AG20443 (cell line): ENCODE results near the gene MAML3.

Experiments used
- DNase-seq: peaks from one replicate; pipeline ENCODE4 v3.0.0; 2012; ENCODE audit warnings: low spot score, mixed read lengths

Gene MAML3

GRCh38 chr4:139756391-139757180 is 397.4 kb downstream of the MAML3 start:
- DNase-seq, result no peak

- DNase-seq, result no peak
Observed at GRCh38 chr4:139754938-139755337, 399.0 kb downstream of the MAML3 start.

GRCh38 chr4:139753686-139754085 is 400.3 kb downstream of the MAML3 start:
- DNase-seq, result no peak

DNA sequence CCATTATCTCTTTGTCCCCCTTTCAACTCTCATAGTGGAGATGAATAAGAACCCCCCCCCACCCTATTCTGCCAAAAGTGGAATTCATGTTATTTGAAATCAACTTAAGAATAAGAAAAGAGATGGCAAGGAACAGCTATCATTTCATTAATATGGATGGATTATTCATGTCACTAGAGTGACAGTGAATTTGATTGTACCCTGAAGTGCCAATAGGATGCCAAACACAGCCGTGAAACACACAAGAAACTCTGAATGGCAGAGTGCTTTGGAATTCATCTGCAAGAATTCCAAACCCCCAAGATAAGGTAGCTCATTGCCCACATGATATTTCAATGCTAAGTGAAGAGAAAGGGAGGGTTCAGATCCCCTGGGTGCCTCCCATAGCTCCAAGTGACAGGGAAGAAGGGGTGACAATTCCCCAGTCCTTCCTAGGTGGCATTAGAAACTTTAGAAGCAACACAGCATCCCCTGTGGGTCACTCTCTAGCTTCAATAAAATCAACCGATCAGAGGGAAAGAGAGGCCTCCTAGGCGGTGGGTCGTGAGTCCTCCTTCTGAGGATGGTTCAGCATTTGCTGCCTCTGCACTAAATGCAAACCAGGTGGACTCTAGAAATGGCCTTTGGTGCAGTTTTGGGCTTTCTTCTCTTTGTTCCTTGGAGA is 404.0 kb downstream of the MAML3 start:
- DNase-seq, result no peak

GRCh38 chr4:139749338-139749737 is 404.6 kb downstream of the MAML3 start:
- no peak for DNase-seq

- DNase-seq, result no peak
Observed at GRCh38 chr4:139746431-139747171, 407.4 kb downstream of the MAML3 start.

- DNase-seq, result no peak
Observed at GRCh38 chr4:139745111-139745639, 408.8 kb downstream of the MAML3 start.

- no peak for DNase-seq
Observed at GRCh38 chr4:139744232-139744631, 409.8 kb downstream of the MAML3 start.

DNA sequence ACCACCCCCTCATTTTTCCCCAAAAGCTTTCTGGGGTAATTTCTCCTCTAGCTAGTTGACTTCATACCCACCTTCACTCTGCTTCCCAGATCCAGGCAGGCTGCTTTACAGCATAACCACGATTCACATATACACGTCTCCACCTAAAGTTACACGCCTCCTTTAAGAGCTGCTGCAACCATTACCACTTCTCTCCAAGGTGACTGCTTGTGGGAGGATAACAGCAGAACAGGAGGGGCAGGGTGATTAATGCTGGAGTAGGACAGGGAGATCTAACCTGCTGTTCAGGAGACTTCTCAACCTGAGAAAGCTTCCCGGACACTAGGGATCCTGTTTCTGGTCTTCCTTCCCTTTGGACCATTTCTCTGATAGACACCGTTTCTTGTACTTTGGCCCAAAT is 411.0 kb downstream of the MAML3 start:
- DNase-seq, result no peak

DNA sequence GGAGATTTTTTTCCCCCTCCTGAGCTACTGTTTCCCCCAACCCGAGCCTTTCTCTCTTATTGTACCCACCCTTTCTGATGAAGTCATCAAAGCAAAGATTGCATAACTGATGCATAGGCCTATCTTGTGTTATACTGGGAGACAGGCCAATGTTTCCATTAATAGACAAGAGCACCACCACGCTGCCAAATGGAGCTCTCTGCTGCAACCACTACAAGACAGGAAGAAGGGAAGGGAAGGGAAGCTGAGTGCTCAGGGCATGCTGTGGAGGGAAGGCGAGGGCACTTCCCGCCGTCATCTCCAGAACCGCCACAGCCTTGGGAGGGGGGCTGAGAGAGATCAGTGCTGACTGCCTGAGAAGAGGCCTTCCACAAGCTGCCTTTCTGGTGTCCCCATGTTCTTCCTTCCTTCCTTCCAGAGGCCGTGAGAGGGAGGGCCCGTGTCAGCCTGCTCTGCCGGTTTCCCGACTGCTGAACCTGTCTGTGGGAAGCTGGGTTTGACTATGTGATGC is 413.4 kb downstream of the MAML3 start:
- DNase-seq, result peak; percentile 72

GRCh38 chr4:139740121-139740520 is 413.9 kb downstream of the MAML3 start:
- DNase-seq, result no peak

DNA sequence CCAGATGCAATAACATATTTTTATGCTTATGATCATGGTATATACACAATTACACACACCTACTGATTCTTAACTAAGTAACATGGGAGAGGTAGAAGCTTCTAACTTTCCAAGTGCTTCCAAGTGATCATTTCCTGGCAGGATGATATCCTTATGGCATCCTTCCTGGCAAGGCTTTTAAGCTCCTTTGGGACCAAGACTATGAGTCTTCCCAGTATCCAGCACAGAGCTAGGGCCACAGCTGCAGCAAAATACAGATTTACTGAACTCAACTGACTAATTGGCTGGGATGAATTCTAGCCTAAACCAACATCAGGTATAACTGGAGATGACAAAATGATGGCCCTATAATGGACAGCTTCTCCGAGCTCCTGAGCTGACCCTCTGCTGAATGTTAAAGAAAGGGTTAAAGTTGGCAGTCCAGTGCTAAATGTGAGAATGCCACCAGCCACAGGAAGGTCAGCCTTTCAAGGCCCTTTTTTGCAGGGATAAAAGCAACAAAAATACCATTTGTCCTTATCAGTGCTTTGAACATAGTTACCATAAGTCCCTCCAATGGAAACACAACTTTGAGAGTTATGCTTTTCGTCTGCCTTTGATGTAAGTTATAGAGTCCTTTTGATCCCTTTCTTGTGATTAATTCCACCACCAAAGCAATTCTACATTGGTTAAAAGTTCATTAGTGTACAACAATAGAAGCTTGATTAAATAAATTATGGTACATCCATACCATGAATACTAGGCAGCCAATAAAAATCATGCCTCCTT is 415.0 kb downstream of the MAML3 start:
- DNase-seq, result no peak

- no peak for DNase-seq
Observed at GRCh38 chr4:139736661-139737060, 417.3 kb downstream of the MAML3 start.

DNA sequence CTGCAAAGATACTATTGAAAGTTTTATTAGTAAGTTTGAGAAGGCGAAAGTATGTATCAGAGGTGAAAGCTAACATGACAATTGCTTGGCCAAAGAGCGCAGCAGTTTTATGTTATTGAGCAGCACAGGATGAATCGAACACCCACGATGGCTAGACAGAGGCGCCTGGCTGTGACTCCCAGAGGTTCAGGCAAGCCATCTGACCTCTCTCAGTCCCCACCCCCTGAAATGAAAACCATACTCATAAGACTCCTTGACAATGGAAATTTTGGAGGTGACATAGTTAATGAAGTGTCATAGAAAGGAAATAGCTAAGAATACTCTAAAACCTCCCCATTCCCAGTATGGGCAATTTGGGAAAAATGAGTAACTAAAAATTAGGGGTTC is 417.7 kb downstream of the MAML3 start:
- no peak for DNase-seq

- DNase-seq, result peak; percentile 25
Observed at GRCh38 chr4:139735381-139736273, 418.4 kb downstream of the MAML3 start.

DNA sequence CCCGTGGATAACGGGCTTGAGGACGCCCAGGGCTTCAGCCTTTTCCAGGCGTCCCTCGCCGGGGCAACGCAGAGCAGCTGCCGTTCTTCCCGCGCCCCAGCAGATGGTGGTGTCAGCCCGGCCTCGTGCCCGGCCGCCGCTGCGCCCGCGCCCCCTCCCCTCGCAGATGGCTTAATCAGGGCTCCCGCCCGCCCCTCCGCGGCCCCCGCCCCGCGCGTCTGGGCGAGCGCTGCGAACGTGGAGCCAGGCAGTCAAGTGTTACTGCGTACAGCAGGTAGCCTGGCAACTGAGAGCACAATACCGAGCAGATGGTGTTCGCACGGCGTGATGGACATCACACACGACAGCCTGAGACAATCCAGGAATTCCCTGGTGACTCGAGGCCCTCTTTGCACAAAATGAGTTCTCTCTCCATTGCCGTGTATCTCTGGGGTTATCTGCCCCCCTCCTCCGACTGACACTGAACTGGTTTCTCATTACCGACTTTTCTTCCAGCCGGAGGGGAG is 419.1 kb downstream of the MAML3 start:
- DNase-seq, result peak; percentile 94

DNA sequence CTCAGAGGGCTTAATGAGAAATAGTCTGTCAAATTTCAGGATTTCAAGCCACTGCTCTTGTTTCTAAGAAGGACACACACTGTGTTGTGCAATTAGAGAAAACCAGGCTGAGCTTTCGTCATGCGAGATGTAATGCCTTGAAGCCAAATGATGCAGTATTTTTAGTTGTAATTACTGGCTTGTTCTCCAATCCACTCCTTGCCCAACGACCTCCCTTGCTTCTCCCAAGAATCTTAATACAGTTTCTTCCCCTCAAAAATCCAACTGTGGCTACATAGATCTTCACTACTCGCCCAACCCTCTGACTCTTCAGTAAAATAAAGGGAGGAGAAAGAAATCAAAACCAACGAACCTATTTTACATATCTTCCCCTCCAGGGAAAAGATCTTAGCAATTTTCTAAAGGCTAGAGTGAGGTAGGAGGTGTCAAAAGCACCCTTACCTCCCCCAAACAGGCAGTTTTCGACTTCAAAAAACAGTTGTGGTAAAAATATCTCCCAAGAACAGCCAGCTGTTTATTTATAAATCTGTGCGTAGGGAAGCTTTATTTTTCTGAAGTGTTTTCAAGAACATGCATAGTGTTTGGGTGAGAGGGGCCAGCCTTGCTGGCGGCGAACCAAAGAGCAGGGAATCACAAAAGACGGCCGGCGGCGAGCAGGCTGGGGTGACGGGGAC is 419.6 kb downstream of the MAML3 start:
- DNase-seq, result peak; percentile 65

GRCh38 chr4:139732991-139733570 is 420.9 kb downstream of the MAML3 start:
- no peak for DNase-seq

DNA sequence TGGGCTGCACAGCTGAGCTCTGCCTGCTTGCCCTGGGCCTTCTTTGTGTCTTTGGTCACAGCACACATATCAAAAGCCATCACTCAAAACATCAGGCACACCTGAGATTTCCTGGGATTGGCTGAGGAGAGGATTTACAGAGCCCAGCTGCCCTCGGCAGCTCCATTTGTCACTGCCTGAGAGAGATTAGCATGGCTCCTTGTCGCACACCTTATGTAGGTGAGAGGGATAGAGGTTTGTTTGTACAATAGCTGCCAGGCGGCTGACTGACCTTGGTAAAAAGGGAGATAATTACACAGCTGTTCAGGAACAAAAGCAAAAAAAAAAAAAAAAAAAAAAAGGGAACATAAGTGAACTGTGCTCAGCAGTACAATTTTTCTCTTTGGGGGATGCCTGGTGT is 425.1 kb downstream of the MAML3 start:
- no peak for DNase-seq

- no peak for DNase-seq
Observed at GRCh38 chr4:139728146-139728545, 425.8 kb downstream of the MAML3 start.
